ENCODE results near the gene RHOA.
A peak's percentile ranks its signal among the peaks of the same experiment; 100 is the strongest.

The RHOA gene

GRCh38 chr3:49349348-49350114 lies 62.2 kb downstream of the RHOA start:
- no peak for TF ChIP-seq RAD21 (IDR thresholded peaks at IDR 0.05; ENCODE audit: low read depth)
- no peak for TF ChIP-seq NFIC (IDR thresholded peaks at IDR 0.05)
- no peak for TF ChIP-seq CREB1 (IDR thresholded peaks at IDR 0.05; ENCODE audit: low read depth)

GRCh38 chr3:49346797-49347251 lies 65.0 kb downstream of the RHOA start:
- TF ChIP-seq TAF1 (IDR thresholded peaks at IDR 0.05; ENCODE audit: low read depth) (no peak), EP300 (IDR thresholded peaks at IDR 0.05; ENCODE audit: borderline replicate concordance) (no peak), TEAD4 (IDR thresholded peaks at IDR 0.05) (no peak), NFIC (IDR thresholded peaks at IDR 0.05) (peak; percentile 23; the same call in 1 of the 2 replicates)

- TF ChIP-seq ZBTB7A (IDR thresholded peaks at IDR 0.05; ENCODE audit: low read depth) (no peak), MAX (IDR thresholded peaks at IDR 0.05) (no peak), EP300 (IDR thresholded peaks at IDR 0.05; ENCODE audit: borderline replicate concordance) (no peak), EGR1 (IDR thresholded peaks at IDR 0.05) (no peak), REST (IDR thresholded peaks at IDR 0.05; ENCODE audit: low read depth) (no peak), TCF12 (IDR thresholded peaks at IDR 0.05; ENCODE audit: low read depth) (no peak), CEBPB (IDR thresholded peaks at IDR 0.05) (no peak), FOXM1 (IDR thresholded peaks at IDR 0.05; ENCODE audit: borderline replicate concordance, low read depth) (no peak), TEAD4 (IDR thresholded peaks at IDR 0.05) (no peak), TAF1 (IDR thresholded peaks at IDR 0.05; ENCODE audit: low read depth) (no peak), YY1 (IDR thresholded peaks at IDR 0.05; ENCODE audit: low read depth) (no peak), NFIC (IDR thresholded peaks at IDR 0.05) (no peak), RAD21 (IDR thresholded peaks at IDR 0.05; ENCODE audit: low read depth) (no peak), CREB1 (IDR thresholded peaks at IDR 0.05; ENCODE audit: low read depth) (no peak)
- TF ChIP-seq, protein P1, sequence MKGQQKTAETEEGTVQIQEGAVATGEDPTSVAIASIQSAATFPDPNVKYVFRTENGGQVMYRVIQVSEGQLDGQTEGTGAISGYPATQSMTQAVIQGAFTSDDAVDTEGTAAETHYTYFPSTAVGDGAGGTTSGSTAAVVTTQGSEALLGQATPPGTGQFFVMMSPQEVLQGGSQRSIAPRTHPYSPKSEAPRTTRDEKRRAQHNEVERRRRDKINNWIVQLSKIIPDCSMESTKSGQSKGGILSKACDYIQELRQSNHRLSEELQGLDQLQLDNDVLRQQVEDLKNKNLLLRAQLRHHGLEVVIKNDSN (IDR thresholded peaks at IDR 0.05), result no peak
Observed at GRCh38 chr3:49343163-49343562, 68.6 kb downstream of the RHOA start.

DNA sequence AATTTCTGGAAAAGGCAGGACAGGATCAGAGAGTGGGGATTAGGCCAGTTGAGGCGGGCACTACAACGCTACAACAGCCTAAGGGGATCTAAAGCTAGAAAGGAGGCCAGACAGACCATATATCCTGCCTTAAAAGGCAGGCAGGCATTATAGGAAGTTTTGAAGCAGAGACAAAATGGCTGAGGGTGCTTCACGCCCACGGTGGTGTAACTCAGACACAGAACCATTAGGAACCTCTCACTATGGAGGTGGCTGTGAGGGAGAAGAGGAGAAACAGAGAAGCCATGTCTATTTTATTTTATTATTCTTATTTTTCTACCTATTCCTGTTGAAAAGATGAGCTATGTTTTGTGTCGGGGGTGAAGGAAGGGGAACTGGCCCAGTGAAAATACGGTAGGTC lies 69.8 kb downstream of the RHOA start:
- TF ChIP-seq YY1 (IDR thresholded peaks at IDR 0.05; ENCODE audit: low read depth), result no peak
- no peak for TF ChIP-seq CREB1 (IDR thresholded peaks at IDR 0.05; ENCODE audit: low read depth)

DNA sequence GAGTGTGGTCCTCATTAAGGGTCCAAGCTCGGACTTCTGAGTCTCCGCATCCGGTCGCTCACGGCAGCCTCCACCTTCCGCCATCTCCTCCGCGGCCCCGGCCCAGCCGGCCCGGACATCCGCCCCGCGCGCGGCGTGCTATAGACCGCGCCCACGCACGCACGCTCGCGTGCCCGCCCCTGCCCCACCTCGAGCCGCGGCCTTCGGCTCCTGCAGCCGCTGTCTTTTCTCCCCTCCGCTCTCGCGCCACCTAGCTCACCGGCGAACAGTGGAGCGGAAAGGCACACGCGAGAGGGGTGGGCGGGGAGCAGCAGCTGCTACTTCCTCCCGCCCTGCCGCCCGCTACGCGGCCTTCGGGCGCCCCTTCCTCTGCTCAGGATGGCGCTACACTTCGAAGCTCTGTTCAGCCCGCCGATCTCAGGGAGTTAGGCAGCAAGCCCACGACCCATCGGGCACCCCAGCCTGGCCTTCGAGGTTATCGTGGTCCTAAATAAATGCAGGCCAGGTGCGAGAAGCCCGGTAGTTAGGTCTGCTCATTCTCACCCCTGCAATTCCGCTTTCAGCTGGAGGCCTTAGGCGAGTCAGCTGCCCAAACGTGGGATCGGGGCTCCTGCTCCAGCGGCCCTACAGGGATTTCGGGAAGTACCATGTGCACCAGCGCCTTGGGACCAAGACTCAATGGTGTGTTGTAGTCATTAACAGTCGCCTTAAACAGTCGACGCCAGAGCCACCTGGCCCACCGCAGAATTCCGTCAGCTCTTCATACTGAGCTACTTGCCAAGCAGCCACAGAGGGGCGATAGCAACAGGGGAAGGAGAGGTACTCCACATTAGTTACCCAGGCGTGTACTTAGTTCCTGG lies 71.6 kb downstream of the RHOA start, which contains the start of gene USP4:
Gene USP4, minus strand, starts transcription at position 113 of the 860 bp plus-strand sequence. Its CDS starts 29 bp downstream, at position 84.
- TF ChIP-seq MAX (IDR thresholded peaks at IDR 0.05), result peak; percentile 98
- 0 out of 2 replicates have a peak, but pooled peaks have one; percentile 23 for TF ChIP-seq CREB1 (IDR thresholded peaks at IDR 0.05; ENCODE audit: low read depth)
- TF ChIP-seq YY1 (IDR thresholded peaks at IDR 0.05; ENCODE audit: low read depth), result peak; percentile 92
- TF ChIP-seq EGR1 (IDR thresholded peaks at IDR 0.05), result peak; percentile 90
- TF ChIP-seq RAD21 (IDR thresholded peaks at IDR 0.05; ENCODE audit: low read depth), result peak; percentile 39; the same call in 1 of the 2 replicates
- TF ChIP-seq TCF12 (IDR thresholded peaks at IDR 0.05; ENCODE audit: low read depth), result peak; percentile 75; the same call in 1 of the 2 replicates
- TF ChIP-seq ZBTB7A (IDR thresholded peaks at IDR 0.05; ENCODE audit: low read depth), result peak; percentile 88
- no peak; the same call in none of the 2 replicates for TF ChIP-seq TAF1 (IDR thresholded peaks at IDR 0.05; ENCODE audit: low read depth)
- TF ChIP-seq, protein P1 (IDR thresholded peaks at IDR 0.05), result peak; percentile 28
- no peak for TF ChIP-seq NFIC (IDR thresholded peaks at IDR 0.05)

- TF ChIP-seq REST (IDR thresholded peaks at IDR 0.05; ENCODE audit: low read depth) (no peak), NFIC (IDR thresholded peaks at IDR 0.05) (no peak), TCF12 (IDR thresholded peaks at IDR 0.05; ENCODE audit: low read depth) (no peak), CREB1 (IDR thresholded peaks at IDR 0.05; ENCODE audit: low read depth) (no peak), TEAD4 (IDR thresholded peaks at IDR 0.05) (no peak), CEBPB (IDR thresholded peaks at IDR 0.05) (no peak), EGR1 (IDR thresholded peaks at IDR 0.05) (no peak), MAX (IDR thresholded peaks at IDR 0.05) (no peak), TAF1 (IDR thresholded peaks at IDR 0.05; ENCODE audit: low read depth) (no peak), ZBTB7A (IDR thresholded peaks at IDR 0.05; ENCODE audit: low read depth) (no peak), FOXM1 (IDR thresholded peaks at IDR 0.05; ENCODE audit: borderline replicate concordance, low read depth) (no peak), EP300 (IDR thresholded peaks at IDR 0.05; ENCODE audit: borderline replicate concordance) (no peak), YY1 (IDR thresholded peaks at IDR 0.05; ENCODE audit: low read depth) (no peak), RAD21 (IDR thresholded peaks at IDR 0.05; ENCODE audit: low read depth) (no peak)
- TF ChIP-seq, protein P1 (IDR thresholded peaks at IDR 0.05), result no peak
Observed at GRCh38 chr3:49339581-49339940, 72.2 kb downstream of the RHOA start.
